VCaP (cell line): ENCODE measurements around the gene ATXN1.
"Not testable (repeated sequence)": the region's sequence is repeated elsewhere in the genome, so short reads cannot be mapped to it uniquely, and the experiment has no call there.

ENCODE experiments used
- H3K27ac ChIP-seq: fragments of 450-650 bp; 2 replicates; pipeline ENCODE4 v1.5.1; 2017
- CTCF ChIP-seq: fragments of 450-650 bp; conservative IDR thresholded peaks from 2 replicates; pipeline ENCODE4 v1.5.1; 2017; ENCODE audit warnings: mild to moderate bottlenecking, moderate library complexity

Gene ATXN1

GRCh38 chr6:16622193-16622592 lies 139.1 kb downstream of the ATXN1 start:
- H3K27ac ChIP-seq, result no peak overlapping the region
- no peak for TF ChIP-seq CTCF

DNA sequence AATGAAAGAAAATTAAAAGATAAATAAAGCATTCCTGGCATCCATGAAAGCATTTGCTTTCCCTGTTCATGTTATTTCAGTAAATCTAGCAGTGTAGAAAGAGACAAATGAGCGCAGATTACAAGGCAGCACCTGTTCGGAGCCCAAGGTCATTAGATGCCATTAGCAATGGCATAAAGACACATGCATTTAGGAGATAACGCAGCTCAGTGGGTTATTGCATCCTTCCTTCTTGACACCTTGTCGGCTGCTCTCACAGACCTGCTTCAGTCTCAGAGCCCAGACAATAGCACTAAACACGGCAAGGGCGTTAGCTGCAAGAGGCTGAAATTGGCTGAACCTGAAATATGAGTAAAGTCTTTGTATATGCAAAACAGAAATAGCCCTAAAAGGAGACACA lies 140.3 kb downstream of the ATXN1 start:
- no peak for TF ChIP-seq CTCF
- no peak overlapping the region for H3K27ac ChIP-seq

DNA sequence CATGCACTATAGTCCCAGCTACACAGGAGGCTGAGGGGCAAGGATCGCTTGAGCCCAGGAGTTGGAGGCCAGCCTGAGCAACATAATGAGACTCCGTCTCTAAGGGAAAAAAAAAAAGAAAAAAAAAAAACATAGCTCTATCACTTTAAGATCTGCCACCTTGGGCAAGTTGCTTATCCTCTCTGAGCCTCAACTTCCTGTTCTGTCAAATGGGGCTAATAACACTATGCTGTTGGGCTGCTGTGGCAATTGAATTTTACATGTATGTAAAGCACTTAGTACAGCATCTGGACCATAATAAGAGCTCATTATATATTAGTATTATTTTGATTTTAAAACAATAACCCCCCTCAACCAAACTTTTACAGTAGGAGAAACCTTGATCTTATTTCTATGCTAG lies 141.5 kb downstream of the ATXN1 start:
- no peak for TF ChIP-seq CTCF
- no peak overlapping the region for H3K27ac ChIP-seq

GRCh38 chr6:16618962-16619361 lies 142.3 kb downstream of the ATXN1 start:
- TF ChIP-seq CTCF, result no peak

DNA sequence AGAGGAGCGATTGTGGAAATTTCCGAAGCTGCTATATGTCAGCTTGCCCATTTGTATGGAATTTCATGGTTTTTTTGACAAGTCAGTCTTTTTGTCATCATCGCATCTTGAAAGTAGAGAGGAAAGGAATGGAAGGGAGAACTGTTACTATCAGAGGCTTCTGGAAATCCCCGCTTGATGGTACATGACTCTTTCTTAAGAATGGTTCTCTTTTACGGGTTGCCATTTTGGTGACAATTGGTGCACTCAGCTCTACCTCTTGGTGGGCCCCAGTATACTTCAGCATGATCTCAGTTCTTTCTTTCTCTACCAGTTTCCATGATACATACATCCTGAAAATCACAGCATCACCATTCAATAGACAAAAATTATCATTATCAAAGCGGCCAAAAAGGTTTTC lies 146.0 kb downstream of the ATXN1 start:
- not testable (repeated sequence) for H3K27ac ChIP-seq

More at GRCh38 chr6:16618962-16619361, 142.3 kb downstream of the ATXN1 start:
- H3K27ac ChIP-seq, result no peak overlapping the region

DNA sequence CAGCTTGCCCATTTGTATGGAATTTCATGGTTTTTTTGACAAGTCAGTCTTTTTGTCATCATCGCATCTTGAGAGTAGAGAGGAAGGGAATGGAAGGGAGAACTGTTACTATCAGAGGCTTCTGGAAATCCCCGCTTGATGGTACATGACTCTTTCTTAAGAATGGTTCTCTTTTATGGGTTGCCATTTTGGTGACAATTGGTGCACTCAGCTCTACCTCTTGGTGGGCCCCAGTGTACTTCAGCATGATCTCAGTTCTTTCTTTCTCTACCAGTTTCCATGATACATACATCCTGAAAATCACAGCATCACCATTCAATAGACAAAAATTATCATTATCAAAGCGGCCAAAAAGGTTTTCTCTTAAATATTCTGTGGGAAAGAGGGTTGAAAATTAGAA lies 147.1 kb downstream of the ATXN1 start:
- not testable (repeated sequence) for H3K27ac ChIP-seq

GRCh38 chr6:16613504-16613903 lies 147.8 kb downstream of the ATXN1 start:
- not testable (repeated sequence) for H3K27ac ChIP-seq

DNA sequence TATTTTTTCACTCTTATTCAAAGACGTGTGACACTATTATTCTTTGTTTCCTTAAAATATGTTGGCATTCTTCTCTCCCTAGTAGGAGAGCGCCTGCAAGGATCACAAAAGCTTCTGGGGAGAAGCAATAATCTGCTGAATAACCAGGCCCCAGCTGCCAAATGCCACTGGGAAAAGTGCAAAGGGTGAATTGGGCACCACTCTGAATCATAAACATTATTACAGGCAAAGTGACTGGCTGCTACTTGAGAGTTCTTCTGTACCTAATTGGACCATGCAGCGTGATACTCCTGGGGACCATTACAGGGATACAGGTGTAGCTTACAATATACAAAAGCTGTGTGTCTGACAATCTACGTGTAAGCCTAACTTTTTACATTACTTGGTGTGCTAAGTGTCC lies 152.8 kb downstream of the ATXN1 start:
- no peak for TF ChIP-seq CTCF

GRCh38 chr6:16602035-16602434 lies 159.2 kb downstream of the ATXN1 start:
- no peak overlapping the region for H3K27ac ChIP-seq
- TF ChIP-seq CTCF, result no peak

More for the DNA sequence above, 152.8 kb downstream of the ATXN1 start:
- no peak overlapping the region for H3K27ac ChIP-seq
